BE2C (cell line): Measurements from ENCODE around the gene SSH3.
"Not testable (repeated sequence)": the region's sequence is repeated elsewhere in the genome, so short reads cannot be mapped to it uniquely, and the experiment has no call there.

Experiments used
- DNase-seq: peaks from one replicate; pipeline ENCODE4 v3.0.0-alpha.2; 2020
- H3K27me3 ChIP-seq: fragments of 250-450 bp; sonication (Bioruptor Pico); 2 replicates; pipeline ENCODE4 v1.5.1; 2020; ENCODE audit warnings: mild to moderate bottlenecking
- H3K36me3 ChIP-seq: fragments of 250-450 bp; sonication (Bioruptor Pico); 2 replicates; pipeline ENCODE4 v1.5.1; 2020; ENCODE audit warnings: mild to moderate bottlenecking
- H3K4me1 ChIP-seq: fragments of 250-450 bp; sonication (Bioruptor Pico); 2 replicates; pipeline ENCODE4 v1.5.1; 2020
- H3K4me3 ChIP-seq: 2 replicates; pipeline ENCODE4 v1.5.1; 2011; ENCODE audit warnings: low read depth, low read length
- H3K9me3 ChIP-seq: fragments of 250-450 bp; sonication (Bioruptor Pico); 2 replicates; pipeline ENCODE4 v1.5.1; 2020
- TF ChIP-seq, protein P1 (sequence below): IDR thresholded peaks from 2 replicates; pipeline ENCODE4 v1.5.1; 2012; ENCODE audit warnings: mild to moderate bottlenecking, low read depth, low read length

Gene SSH3

GRCh38 chr11:67256477-67257135 is 46.7 kb upstream of the SSH3 start:
- no peak for DNase-seq
- Histone ChIP-seq H3K27me3 (no peaks in the 10 kb centered on the region), H3K4me3 (no peak overlapping the region), H3K36me3 (peaks cover 53% of the 10 kb centered on the region), H3K4me1 (no peaks in the 10 kb centered on the region), H3K9me3 (no peaks in the 10 kb centered on the region)
- TF ChIP-seq, protein P1, sequence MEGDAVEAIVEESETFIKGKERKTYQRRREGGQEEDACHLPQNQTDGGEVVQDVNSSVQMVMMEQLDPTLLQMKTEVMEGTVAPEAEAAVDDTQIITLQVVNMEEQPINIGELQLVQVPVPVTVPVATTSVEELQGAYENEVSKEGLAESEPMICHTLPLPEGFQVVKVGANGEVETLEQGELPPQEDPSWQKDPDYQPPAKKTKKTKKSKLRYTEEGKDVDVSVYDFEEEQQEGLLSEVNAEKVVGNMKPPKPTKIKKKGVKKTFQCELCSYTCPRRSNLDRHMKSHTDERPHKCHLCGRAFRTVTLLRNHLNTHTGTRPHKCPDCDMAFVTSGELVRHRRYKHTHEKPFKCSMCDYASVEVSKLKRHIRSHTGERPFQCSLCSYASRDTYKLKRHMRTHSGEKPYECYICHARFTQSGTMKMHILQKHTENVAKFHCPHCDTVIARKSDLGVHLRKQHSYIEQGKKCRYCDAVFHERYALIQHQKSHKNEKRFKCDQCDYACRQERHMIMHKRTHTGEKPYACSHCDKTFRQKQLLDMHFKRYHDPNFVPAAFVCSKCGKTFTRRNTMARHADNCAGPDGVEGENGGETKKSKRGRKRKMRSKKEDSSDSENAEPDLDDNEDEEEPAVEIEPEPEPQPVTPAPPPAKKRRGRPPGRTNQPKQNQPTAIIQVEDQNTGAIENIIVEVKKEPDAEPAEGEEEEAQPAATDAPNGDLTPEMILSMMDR: no peak

DNA sequence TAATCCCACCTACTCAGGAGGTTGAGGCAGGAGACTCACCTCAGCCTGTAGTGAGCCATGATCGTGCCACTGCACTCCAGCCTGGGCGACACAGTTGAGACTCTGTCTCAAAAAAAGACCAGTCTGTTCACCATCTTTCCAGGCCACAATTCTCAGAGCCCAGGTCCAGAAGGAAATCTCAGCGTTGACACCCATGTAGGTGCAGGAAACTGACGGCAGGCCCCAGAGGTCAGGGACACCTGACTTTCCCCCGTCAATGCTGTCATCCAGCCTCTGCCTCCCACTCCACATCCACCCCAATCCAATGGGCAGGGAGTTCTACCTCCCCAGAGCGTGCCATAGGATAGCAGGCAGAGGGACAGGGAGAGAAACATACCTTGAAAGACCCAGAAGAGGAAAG is 42.9 kb upstream of the SSH3 start:
- H3K4me3 ChIP-seq: no peak overlapping the region
- DNase-seq: no peak
- H3K4me1 ChIP-seq: peaks cover 10% of the 10 kb centered on the region
- H3K9me3 ChIP-seq: no peaks in the 10 kb centered on the region
- H3K27me3 ChIP-seq: no peaks in the 10 kb centered on the region
- TF ChIP-seq, protein P1: no peak
- peaks cover 15% of the 10 kb centered on the region for H3K36me3 ChIP-seq

GRCh38 chr11:67260885-67261639 is 42.3 kb upstream of the SSH3 start:
- peaks cover 13% of the 10 kb centered on the region for H3K4me1 ChIP-seq
- not testable (repeated sequence) for H3K9me3 ChIP-seq, H3K36me3 ChIP-seq, H3K27me3 ChIP-seq
- peak overlapping the region; percentile 55 for H3K4me3 ChIP-seq
- DNase-seq: peak; percentile 76

DNA sequence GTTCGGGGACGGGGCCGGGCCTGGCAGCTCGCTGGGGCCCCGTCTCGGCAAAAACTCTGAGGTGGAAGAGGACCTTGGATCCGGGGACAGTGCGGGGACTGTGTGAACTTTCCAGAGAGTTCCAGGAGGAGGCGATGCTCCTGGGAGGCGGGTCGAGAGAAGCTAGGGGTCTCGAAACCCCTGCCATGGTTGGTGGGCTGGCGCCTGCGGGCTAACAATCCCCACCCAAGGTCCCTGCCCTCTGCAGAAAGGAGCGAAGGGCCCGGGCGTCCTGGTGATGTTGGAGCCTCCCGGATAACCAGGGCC is 41.7 kb upstream of the SSH3 start:
- H3K9me3 ChIP-seq: no peaks in the 10 kb centered on the region
- TF ChIP-seq, protein P1: peak; percentile 44
- no peaks in the 10 kb centered on the region for H3K27me3 ChIP-seq
- peaks cover 13% of the 10 kb centered on the region for H3K4me1 ChIP-seq
- no peak for DNase-seq
- H3K36me3 ChIP-seq: peaks cover 6% of the 10 kb centered on the region
- peak overlapping the region; percentile 55 for H3K4me3 ChIP-seq

- no peak for DNase-seq
- Histone ChIP-seq H3K9me3 (no peaks in the 10 kb centered on the region), H3K36me3 (peaks cover 1% of the 10 kb centered on the region), H3K4me1 (peaks cover 13% of the 10 kb centered on the region), H3K27me3 (no peaks in the 10 kb centered on the region), H3K4me3 (no peak overlapping the region; the same call in 1 of the 2 replicates)
- TF ChIP-seq, protein P1: no peak
These were observed 41.2 kb upstream of the SSH3 start for GRCh38 chr11:67261946-67262681.

DNA sequence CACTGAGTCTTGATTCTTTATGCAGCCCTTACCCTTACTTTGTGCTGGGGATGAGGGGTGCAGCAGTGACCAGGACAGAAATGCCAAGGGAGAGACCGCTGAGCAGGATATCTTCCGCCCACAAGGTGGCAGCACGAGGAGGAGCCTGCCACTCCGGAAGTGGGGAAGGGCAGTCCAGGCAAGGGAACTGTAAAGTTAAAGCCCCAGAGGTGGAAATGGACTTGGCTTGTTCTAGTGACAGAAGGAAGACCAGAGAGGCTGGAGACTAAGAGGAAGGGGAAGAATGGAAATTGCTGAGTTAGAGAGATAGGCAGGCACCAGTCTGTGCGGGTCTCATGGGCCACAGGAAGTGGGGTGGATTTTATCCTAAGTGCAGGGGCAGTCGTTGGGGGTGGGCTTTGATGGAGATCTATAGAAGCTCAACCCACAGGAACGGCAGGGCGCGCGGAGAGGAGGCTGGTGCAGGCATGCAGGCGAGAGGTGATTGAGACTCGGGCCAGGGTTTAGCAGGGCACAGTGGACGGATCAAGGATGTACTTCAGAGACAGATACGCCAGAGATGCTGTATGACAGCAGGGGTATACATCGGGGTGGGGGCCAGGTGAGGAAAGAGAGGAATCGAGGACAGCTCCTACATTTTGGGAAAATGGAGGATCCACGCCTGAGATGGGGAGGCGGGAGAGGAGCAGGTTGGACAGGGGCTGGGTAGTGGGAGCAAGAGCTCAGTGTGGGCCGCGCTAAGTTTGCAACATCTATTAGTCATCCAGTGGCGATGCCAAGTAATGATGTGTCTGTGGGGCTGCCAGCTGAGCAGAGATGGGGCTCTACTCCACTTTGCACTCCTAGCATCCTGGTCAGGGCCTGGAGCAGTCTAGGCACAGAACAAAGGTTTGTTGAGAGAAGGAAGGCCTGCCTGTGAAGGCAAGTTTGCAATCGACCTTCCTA is 40.3 kb upstream of the SSH3 start:
- Histone ChIP-seq H3K9me3 (no peaks in the 10 kb centered on the region), H3K4me1 (peaks cover 13% of the 10 kb centered on the region), H3K36me3 (peaks cover 4% of the 10 kb centered on the region), H3K4me3 (no peak overlapping the region), H3K27me3 (no peaks in the 10 kb centered on the region)
- TF ChIP-seq, protein P1: peak; percentile 94
- peak; percentile 88 for DNase-seq
